Endothelial cell of coronary artery (primary cell): ENCODE results near the gene KDM4D. TPM values are rescaled to one million over a fixed set of nuclear protein-coding genes. Genes with fewer than 3 reads are reported as not detected.

Source experiments
- total RNA-seq: library from RNA; depleted of rRNA; stranded (reverse); fragments of >200 nt; gene quantifications from 2 replicates; pipeline ENCODE4 v1.2.3, GENCODE V29; 2014

The KDM4D gene
- total RNA-seq: 0.28 and 0.72 TPM in 2 replicates

GRCh38 chr11:94973099-94973968 lies at the start of gene KDM4D, which contains the start of gene CWC15:
Gene KDM4D, plus strand, starts transcription at chr11:94973709. Its CDS starts 23,664 bp downstream, at chr11:94997373.
Gene CWC15, minus strand, starts transcription at chr11:94973556. Its CDS starts 1,371 bp downstream, at chr11:94972185.

GRCh38 chr11:95024958-95025357 lies 51.4 kb downstream of the KDM4D start, which contains the start of gene KDM4E:
Gene KDM4E, plus strand, starts transcription at chr11:95025258. Its CDS starts 300 bp downstream, at chr11:95025558.

Other genes starting within 250 kb of the KDM4D start
- 35.2 and 46.5 TPM in 2 replicates for gene AMOTL1, start 205.4 kb upstream of the KDM4D start, total RNA-seq
- gene CWC15, start 153 bp upstream of the KDM4D start, total RNA-seq: 39.0 and 44.3 TPM in 2 replicates
- gene KDM4E, start 51.5 kb downstream of the KDM4D start, total RNA-seq: not detected in 2 replicates
- not detected in 2 replicates for gene KDM4F, start 75.7 kb downstream of the KDM4D start, total RNA-seq
- gene SRSF8, start 93.2 kb downstream of the KDM4D start, total RNA-seq: 11.4 and 12.5 TPM in 2 replicates
- gene ENDOD1, start 116.1 kb downstream of the KDM4D start, total RNA-seq: 27.6 and 62.4 TPM in 2 replicates